HG02571 (cell line): Measurements from ENCODE around the gene NIBAN1.
A peak's percentile ranks its signal among the peaks of the same experiment; 100 is the strongest.
"Not testable (repeated sequence)": the region's sequence is repeated elsewhere in the genome, so short reads cannot be mapped to it uniquely, and the experiment has no call there.

ENCODE experiments used
- ATAC-seq: cut with Tn5 transposase; IDR thresholded peaks from one replicate; pipeline ENCODE4 v1.9.1; 2021; ENCODE audit warnings: mild to moderate bottlenecking, moderate library complexity; ENCODE audit not compliant: unreplicated experiment

NIBAN1 gene

GRCh38 chr1:184973272-184974055, 844 bp downstream of the NIBAN1 start:
- peak; percentile 56 for ATAC-seq

- ATAC-seq = no peak
These were observed 1.8 kb downstream of the NIBAN1 start for GRCh38 chr1:184972315-184973055.

- no peak for ATAC-seq
These were observed 2.6 kb downstream of the NIBAN1 start for GRCh38 chr1:184971522-184972265.

- no peak for ATAC-seq
These were observed 3.6 kb downstream of the NIBAN1 start for GRCh38 chr1:184970691-184971161.

GRCh38 chr1:184966989-184967388, 7.3 kb downstream of the NIBAN1 start:
- ATAC-seq = no peak

DNA sequence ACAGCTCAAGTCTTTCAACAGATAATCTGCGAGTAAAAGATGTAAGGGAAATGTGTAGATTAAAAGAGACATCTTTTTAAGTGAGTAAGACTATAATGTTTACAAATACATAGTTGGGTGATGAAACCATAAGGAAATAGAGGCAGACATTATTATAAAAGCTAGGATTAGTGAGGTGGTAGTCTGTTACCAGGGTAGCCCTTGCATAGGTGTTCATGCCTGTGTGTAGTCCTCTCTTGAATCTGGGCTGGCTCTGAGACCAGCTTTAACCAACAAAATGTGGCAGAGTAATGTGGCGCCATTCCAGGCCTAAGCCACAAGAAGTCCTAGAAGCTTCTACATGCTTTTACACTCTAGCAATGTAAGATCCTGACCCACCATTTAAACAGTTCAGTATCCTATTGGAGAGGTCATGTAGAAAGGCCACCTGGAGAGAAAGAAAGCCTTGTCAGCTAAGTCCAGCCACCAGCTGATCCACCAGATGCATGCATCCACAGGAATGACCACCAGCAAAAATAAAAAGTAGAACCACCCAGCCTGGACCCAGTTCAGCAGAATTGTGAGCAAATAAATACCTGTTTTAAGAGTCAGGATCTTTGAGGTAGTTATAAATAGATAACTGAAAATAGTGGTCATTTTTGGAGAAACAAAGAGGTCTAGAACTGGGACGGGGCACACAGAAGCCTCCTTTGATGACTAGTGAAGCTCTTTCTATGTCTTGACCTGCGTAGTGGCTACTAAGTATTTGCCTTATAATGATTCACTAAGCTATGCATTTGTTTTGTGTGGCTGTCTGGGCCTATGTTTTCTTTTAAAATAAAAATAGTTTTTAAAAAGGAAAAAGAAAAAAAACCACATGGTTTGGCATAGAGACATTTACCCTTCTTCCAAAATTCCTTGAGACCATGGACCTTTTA, 8.1 kb downstream of the NIBAN1 start:
- ATAC-seq = no peak

DNA sequence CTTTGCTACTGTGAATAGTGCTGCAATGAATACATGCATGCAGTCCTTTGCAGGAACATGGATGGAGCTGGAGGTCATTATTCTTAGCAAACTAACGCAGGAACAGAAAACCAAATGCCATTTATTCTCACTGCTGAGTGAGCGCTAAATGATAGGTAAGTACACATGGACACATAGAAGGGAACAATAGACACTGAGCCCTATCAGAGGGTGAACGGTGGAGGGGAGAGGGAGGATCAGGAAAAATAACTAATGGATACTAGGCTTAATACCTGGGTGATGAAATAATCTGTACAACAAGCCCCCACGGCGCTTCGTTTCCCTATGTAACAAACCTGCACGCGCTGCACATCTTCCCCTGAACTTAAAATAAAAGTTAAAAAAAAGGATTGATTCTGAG, 8.9 kb downstream of the NIBAN1 start:
- no peak for ATAC-seq

DNA sequence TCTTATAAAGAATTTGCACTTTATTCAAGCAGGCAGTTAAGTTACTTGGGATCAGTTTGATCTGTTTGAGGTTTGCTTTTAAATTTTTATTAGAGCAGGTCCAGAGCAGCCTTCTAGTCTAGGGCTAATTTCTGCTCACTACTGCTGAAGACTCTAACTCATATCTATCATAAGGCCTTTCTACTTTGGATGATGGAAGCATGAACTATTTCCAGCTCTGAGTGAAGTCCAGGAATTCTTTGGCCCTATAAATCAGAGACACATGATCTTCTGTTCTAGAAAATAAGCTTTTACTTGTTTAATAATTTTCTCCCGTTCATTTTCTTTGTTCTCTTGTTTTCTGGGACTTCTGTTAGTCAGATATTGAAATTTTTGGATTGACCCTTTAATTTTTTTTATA, 14.7 kb downstream of the NIBAN1 start:
- ATAC-seq = no peak

- ATAC-seq = no peak
These were observed 15.6 kb downstream of the NIBAN1 start for GRCh38 chr1:184958554-184959353.

GRCh38 chr1:184957901-184958300, 16.4 kb downstream of the NIBAN1 start:
- not testable (repeated sequence) for ATAC-seq

DNA sequence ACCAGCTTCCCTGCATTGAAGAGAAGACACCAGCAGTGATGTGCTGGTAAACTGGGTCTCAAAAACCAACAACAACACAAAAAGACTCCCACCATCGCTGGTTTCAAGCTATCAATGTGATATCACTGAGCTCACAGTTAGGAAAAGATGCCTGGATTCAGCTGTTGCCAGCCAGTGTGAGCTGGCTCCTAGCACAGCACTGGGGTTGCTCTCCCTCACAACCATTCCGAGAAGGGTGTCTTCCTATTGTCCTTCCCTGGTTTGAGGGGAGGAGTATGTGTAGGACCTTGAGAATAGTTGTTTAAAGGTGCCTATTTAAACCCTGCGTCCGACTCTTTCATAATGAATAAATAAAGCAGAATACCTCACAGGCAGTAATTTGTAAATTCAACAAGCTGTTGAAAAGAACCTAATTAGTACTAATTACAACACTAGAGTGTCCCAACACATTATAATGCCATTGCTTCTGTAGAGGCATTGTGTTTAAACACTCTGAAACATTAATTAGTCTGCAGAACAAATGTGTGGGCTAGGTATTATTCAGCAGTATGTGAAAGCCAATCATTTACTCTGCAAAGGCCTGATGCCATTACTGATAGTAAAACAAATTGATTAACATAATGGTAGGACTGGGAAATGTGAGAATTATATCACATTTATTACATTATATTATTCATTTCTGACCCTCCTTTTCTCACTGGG, 17.2 kb downstream of the NIBAN1 start:
- no peak for ATAC-seq

DNA sequence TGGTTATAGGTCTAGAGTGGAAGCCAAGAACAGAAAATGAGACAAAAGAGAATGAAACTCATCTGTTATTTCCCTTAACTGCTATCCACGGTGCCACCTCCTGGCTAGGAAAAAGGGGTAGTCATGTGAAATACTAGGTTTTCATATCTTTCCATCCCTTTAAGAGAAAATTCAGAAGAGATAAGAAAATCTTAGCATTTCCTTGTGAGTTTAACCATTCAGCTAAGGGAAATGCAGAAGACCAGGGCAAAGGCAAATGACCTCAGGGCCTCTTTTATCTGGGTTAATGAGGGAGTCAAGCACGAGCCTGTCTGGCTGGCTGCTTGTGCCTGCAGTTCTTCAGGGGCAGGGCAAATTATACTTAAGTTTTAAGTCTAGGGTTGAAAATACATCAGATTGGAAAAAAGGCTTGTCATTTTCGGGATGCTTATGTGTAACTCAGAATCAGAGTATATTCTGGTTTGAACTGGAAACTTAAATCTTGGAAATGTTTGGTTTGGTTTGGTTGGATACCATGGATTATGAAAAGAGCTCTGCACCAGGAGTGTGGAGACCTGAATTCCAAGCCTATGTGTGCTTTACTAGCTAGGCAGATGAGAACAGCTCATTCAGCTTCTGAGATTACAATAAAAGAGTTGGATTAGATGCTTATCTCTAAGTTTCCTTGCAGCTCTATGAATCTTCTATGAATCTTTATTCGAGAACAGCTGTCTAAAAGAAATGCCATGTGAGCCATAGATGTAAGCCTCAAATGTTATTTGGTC, 19.9 kb downstream of the NIBAN1 start:
- no peak for ATAC-seq

GRCh38 chr1:184953600-184954219, 20.6 kb downstream of the NIBAN1 start:
- ATAC-seq = no peak

DNA sequence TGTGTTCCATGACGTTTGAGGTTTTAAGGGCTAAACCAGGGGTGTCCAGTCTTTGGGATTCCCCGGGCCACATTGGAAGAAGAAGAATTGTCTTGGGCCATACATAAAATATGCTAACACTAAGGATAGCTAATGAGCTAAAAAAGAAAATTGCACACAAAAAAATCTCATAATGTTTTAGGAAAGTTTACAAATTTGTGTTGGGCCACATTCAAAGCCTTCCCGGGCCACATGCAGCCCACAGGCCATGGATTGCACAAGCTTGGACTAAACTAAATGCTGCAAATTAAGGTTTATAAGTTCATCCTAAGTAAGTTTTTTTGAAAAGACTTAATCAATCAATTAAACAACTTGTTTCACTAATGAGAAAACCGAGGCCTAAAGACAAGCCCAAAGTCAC, 21.9 kb downstream of the NIBAN1 start:
- ATAC-seq = no peak

GRCh38 chr1:184951788-184952187, 22.5 kb downstream of the NIBAN1 start:
- ATAC-seq = no peak

- no peak for ATAC-seq
These were observed 23.4 kb downstream of the NIBAN1 start for GRCh38 chr1:184950906-184951305.

GRCh38 chr1:184950227-184950626, 24.1 kb downstream of the NIBAN1 start:
- no peak for ATAC-seq
